ENCODE data around the gene HLA-DMB.
"Not testable (repeated sequence)": the region's sequence is repeated elsewhere in the genome, so short reads cannot be mapped to it uniquely, and the experiment has no call there.

Gene HLA-DMB

GRCh38 chr6:32952817-32953739, 12.2 kb upstream of the HLA-DMB start, which contains the start of gene HLA-DMA:
TSS of gene HLA-DMA (minus strand) at chr6:32953097. CDS start at chr6:32953036, 61 bp downstream.
- DNase-seq (ENCODE audit: low read depth in 4 of 4, low spot score in 1 of 4), result peak in 2 of 4 experiments; percentile 46 to 58

DNA sequence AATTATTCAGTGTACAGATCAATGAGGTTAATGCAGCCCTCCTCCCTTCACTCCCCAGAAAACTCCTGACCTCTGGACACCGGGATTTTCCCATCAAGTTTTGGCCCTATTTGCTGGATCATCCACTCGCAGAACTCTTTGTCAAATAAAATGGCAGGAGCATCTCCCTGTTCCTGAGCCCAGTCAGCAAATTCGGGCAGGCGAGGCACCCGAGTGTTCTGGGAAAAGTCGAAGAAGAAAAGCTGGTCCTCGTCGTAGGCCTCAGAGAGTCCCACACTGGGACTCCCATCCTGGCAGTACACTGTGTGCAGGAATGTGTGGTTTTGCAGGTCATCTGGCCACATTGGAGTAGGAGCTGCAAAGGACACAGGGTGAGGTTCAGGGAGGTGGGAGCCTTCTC, 9.6 kb upstream of the HLA-DMB start:
- DNase-seq (ENCODE audit: low read depth in 4 of 4, low spot score in 1 of 4), result no peak

GRCh38 chr6:32950010-32950409, 9.2 kb upstream of the HLA-DMB start:
- DNase-seq (ENCODE audit: low read depth in 4 of 4, low spot score in 1 of 4), result no peak

- no peak for DNase-seq (ENCODE audit: low read depth in 4 of 4, low spot score in 1 of 4)
Measured at GRCh38 chr6:32949113-32949512, 8.3 kb upstream of the HLA-DMB start.

- no peak for DNase-seq (ENCODE audit: low read depth in 4 of 4, low spot score in 1 of 4)
Measured at GRCh38 chr6:32947552-32948465, 7.0 kb upstream of the HLA-DMB start.

DNA sequence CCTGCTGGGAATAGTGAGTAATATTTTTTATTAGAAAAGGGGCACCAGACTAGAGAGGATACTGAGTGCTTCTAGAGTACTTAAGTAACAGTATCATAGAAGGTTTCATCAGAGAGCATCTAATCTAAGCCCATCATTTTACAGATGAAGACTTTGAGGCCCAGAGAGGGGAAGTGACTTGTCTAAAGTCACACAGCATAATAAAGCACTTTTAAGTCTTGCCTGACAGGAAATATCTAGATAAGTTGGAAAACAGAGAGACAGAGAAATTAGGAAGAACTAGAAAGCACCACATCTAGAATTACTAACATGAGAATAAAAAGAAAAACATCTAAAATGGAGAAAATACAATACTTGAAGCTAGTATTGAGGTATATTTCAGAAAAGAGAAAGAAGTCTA, 6.1 kb upstream of the HLA-DMB start:
- no peak for DNase-seq (ENCODE audit: low read depth in 4 of 4, low spot score in 1 of 4)

GRCh38 chr6:32945953-32946352, 5.1 kb upstream of the HLA-DMB start:
- DNase-seq (ENCODE audit: low read depth in 4 of 4, low spot score in 1 of 4), result no peak

GRCh38 chr6:32945108-32945760, 4.4 kb upstream of the HLA-DMB start:
- no peak for DNase-seq (ENCODE audit: low read depth in 4 of 4, low spot score in 1 of 4)

DNA sequence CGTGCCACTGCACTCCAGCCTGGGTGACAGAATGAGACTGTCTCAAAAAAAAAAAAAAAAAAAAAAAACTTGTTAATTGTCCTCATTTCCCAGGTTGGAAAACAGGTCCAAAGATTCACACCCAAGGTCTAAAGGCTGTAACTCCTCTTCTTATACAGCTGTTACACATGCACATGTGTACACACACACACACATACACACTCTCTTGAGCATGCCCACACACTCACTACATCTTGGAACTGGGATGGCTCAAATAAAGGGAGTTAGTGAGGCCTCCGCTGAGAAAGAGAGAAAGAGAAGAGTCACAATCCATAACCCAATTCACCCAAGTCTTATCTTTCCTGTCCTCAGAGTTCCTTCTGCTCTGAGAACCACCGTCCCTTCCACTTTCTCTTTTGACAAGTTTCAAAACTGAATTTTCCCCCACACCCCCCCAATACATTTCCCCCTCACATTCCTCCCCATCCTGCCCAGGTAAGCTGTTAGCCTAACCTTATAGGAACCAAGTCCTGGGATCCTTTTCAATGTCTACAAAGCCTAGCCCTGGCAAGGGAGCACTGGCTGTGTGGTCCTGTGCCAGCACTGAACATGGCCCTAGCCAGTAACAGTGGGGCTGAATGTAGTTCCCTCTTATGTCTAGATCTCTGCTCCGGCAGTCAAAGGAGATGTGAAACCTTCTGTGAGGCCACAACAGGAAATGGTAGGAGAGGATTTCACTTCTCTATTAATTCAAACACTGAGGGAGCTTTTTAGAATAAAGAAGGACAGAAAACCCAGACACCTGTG, 3.2 kb upstream of the HLA-DMB start:
- no peak for DNase-seq (ENCODE audit: low read depth in 4 of 4, low spot score in 1 of 4)

DNA sequence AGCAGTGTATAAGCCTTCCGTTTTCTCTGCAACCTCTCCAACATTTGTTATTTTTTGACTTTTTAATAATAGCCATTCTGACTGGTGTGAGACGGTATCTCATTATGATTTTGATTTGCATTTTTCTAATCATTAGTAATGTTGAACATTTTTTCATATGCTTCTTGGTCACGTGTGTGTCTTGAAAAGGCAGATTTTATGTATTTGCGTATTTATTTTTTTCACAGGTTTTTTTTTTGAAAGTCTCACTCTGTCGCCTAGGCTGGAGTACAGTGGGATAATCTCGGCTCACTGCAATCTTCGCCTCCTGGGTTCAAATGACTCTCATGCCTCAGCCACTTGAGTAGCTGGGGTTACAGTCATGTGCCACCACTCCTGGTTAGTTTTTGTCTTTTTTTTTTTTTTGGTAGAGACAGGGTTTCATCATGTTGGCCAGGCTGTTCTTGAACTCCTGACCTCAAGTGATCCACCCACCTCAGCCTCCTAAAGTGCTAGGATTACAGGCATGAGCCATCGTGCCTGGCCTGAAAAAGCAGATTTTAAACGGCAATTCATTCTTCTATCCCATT, 1.8 kb upstream of the HLA-DMB start:
- not testable (repeated sequence) for DNase-seq (ENCODE audit: low read depth in 4 of 4, low spot score in 1 of 4)

- peak in 2 of 4 experiments; percentile 10 to 35 for DNase-seq (ENCODE audit: low read depth in 4 of 4, low spot score in 1 of 4)
Measured at GRCh38 chr6:32941214-32941768, 463 bp upstream of the HLA-DMB start.

DNA sequence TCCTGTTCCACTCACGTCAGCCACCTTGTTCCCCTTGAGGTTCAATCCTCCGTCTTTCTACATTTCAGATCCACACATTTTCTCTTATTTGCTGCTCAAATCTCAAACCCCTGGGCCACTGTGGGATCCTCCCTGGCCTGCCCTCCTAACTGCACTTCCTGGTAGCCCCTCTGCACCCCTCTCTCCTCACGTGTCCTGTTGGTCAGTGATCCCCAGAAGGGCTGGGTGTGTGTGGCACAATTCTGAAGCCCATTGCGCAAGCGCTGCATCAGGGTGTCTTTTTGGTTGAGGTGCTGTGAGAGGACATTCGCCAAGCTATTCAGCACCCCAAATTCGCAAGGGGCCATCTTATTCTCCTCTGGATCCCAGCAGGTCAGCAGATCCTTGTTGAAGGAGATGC, 2.3 kb downstream of the HLA-DMB start:
- no peak for DNase-seq (ENCODE audit: low read depth in 4 of 4, low spot score in 1 of 4)

DNA sequence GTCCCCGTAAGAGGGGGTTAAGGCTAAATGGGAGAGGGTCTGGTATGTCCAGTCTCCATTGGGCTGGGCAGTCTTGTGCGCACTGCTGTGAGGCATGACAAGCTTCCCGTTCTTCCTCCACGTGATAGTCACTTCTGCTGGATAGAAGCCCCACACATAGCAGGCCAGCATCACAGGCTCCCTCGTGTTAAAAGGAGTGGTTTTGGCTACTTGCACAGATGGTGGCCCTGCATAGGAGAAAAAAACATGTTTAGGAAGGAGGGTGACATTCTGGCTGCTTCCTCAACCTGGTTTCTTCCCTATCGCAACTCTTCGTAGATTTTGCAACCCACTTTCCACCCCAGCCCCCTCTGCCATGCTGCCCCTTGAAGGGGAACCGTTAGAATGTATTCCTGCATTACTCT, 3.6 kb downstream of the HLA-DMB start:
- DNase-seq (ENCODE audit: low read depth in 4 of 4, low spot score in 1 of 4), result no peak

DNA sequence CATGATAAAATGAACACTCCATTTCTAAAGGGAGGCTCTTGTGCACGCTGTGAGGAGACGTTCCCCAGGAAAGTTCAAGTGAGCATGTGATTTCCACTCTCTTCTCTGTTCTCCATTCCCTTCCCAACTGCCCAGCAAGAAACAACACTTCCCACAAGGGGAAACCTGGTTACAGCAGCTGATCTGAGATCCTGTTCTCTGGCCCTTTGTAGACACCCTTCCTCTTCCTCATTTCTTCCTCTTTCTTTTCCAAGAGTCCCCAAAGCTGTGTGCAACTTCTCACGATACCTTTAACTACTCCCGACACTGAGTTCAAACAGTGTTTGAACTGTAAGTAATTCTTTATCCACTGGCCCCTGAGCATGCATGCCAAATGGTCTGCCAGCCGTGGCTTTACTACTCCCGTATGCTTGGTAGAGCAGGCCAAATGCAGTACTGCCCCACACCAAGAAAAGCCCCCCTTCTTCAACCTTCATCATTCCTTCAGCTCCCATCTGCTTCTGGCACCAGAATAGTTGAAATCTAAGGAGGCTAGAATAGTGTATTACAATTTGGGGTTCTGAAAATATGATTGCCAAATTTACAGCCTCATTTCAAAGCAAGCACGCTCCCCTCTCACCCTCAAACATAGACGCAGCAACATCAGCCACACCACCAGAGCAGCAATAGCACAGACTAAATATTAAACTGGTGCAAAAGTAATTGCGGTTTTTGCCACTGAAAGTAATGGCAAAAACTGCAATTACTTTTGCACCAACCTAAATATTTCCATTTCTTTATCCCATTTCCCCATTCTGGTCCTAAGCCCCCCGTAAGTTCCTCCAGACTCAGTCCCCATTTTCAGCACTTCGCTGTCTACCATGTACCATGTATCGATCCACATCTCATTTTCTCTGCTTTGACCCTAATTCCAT, 4.3 kb downstream of the HLA-DMB start:
- no peak for DNase-seq (ENCODE audit: low read depth in 4 of 4, low spot score in 1 of 4)

GRCh38 chr6:32935551-32936238, 5.1 kb downstream of the HLA-DMB start:
- DNase-seq (ENCODE audit: low read depth in 4 of 4, low spot score in 1 of 4), result no peak

GRCh38 chr6:32933661-32934085, 7.2 kb downstream of the HLA-DMB start:
- peak; percentile 58 to 65 (median 62) for DNase-seq (ENCODE audit: low read depth in 4 of 4, low spot score in 1 of 4)

DNA sequence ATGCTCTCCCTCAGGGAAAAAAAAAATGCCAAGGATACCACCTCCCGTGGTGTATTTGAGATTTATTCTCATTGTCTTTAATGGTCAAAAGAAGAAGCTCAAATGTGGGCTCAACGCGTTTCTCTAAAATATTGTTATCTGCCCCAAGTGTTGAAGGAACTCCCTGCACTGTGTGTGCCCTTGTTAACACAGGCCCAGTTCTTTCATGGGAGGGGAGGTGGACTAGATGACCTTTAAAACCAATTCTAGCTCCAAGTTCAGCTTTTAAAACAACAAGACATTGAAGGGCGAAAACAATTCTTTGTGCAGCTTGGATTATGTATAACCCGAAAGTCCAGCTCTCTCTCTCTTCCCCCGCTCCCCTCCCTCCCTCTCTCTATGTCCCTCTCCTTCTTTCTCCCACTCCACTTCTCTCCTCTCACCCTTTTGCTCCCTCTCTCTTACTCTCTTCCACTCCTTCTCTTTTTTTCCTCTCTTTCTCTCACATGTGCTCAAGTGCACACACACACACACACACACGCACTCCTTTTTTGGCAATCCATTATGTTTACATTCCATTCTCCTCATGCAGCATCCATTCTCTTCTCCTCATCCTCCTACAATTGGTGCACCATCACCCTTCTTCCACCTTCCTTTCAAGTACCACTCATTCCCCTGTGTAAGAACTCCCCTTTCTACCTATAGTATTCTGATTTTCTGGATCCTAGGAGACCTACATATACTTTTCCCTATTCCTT, 8.5 kb downstream of the HLA-DMB start:
- no peak for DNase-seq (ENCODE audit: low read depth in 4 of 4, low spot score in 1 of 4)

All from stimulated activated CD4-positive, alpha-beta T cell treated with anti-CD3 and anti-CD28 coated beads, Interleukin-1b, Interleukin-23, amount 100 ng/mL, for 24 hours (primary cell).